Dermis blood vessel endothelial cell (primary cell): ENCODE data around the gene TASP1. TPM values are rescaled to one million over a fixed set of nuclear protein-coding genes. Genes with fewer than 3 reads are reported as not detected.
"Not testable (repeated sequence)": the region's sequence is repeated elsewhere in the genome, so short reads cannot be mapped to it uniquely, and the experiment has no call there.

Source experiments
- DNase-seq: peaks from one replicate; pipeline ENCODE4 v3.0.0; 2010
- total RNA-seq: library from RNA; depleted of rRNA; stranded (reverse); fragments of >200 nt; gene quantifications from 2 replicates; pipeline ENCODE4 v1.2.3, GENCODE V29; 2014

The TASP1 gene
- total RNA-seq, 1 donor from 2014 or later: 9.7 TPM

GRCh38 chr20:13648291-13649228 is 9.8 kb upstream of the TASP1 start:
- no peak for DNase-seq

- no peak for DNase-seq
Measured at GRCh38 chr20:13644010-13644409, 5.3 kb upstream of the TASP1 start.

DNA sequence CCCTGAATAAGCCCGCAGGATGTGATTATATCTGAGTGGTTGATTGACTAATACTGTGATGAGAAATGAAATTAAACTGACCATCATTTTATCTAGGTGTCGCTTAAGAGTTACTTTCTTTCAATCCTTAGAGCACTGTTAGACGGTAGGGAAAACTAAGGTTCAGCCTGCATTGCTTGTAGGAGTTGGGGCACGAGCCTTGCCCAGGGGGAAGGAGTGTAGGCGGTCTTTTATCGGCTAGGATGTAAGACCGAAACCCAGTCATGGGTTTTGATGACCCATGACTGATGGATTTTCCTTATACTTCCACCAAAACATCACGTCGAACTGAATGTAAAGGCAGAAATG is 392 bp upstream of the TASP1 start:
- no peak for DNase-seq

DNA sequence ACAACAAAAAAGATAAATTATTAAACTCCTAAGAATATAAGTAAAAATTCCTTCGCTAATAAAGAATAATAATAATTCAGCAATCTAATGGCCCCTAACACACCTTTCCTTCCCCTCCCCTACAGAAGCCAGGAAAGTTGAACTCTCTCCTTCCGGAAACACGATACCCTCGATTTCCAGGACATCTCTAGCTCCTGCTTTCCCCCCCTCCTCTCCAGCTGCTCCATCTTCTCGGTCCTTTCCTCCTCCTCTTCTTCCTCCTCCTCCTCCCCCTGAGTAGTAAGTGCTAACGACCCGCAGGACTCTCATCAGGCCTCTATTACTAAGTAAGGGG is 603 bp downstream of the TASP1 start:
- DNase-seq: no peak

GRCh38 chr20:13632431-13632830 is 6.3 kb downstream of the TASP1 start:
- no peak for DNase-seq

- peak; percentile 2 for DNase-seq
Measured at GRCh38 chr20:13627525-13627924, 11.2 kb downstream of the TASP1 start.

- DNase-seq: no peak
Measured at GRCh38 chr20:13626724-13627123, 12.0 kb downstream of the TASP1 start.

GRCh38 chr20:13625304-13625979 is 13.3 kb downstream of the TASP1 start:
- no peak for DNase-seq

- DNase-seq: not testable (repeated sequence)
Measured at GRCh38 chr20:13619415-13619814, 19.3 kb downstream of the TASP1 start.

GRCh38 chr20:13618456-13618855 is 20.3 kb downstream of the TASP1 start:
- not testable (repeated sequence) for DNase-seq

GRCh38 chr20:13617585-13617984 is 21.1 kb downstream of the TASP1 start:
- not testable (repeated sequence) for DNase-seq

DNA sequence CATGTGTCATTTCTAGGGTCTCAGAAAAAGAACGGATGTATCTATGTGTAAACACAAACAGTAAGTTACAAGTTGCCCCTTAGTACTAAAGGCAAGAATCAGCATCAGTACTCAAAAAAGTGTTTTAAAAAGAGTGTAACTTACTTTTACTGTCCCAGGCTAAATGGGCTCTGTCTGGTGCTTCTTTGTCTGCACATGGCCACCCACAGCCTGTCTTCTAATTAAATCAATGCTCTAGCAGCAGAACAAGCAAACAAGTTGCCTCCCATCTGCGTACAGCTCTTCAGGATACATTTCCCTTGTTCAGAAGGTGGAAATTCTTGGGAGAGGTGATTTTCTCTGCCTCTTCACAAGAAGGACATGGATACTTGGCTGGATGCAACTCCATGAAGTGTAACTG is 22.0 kb downstream of the TASP1 start:
- not testable (repeated sequence) for DNase-seq

GRCh38 chr20:13613917-13614316 is 24.8 kb downstream of the TASP1 start:
- no peak for DNase-seq

DNA sequence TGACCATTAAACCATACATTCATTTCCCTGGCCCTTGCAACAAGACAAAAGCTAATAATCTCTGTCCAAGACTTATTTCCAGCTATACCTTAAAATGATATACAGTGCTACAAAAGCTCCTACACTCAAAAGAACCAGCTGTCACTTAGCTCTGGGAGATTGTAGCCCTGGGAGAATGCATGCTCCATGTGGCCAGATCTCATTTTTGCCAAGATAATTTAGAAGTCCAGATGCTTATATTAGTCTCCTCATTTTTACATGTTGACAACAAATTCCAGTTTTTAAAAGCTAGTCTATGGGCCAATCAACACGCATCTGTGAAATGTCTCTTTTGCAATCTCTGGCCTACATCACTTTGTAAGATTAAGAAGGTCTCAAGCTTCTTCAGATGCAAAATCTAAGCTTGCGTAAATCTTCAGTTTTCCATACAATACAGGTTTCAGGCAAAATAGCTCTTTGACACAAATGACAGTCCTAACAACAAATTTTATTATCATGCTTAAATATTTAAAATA is 27.1 kb downstream of the TASP1 start:
- DNase-seq: no peak

GRCh38 chr20:13610184-13610583 is 28.5 kb downstream of the TASP1 start:
- DNase-seq: no peak

DNA sequence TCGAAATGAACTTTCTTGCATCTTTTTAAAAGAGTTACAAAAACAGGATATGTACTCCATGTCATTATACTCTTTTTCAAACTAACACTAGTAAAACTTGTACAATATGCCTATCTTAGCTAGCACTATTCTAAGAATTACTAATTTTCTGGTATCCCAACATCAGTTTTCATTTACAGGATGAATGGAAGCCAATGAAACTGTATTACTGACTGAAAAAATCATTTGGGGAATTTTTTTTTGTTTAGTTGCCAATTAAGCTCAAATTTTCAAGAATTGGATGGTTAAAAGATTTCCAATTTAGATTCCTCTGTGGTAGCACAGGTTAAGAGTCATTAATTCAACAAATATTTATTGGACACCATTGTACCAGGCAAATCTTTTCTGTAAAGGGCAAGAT is 30.7 kb downstream of the TASP1 start:
- no peak for DNase-seq

DNA sequence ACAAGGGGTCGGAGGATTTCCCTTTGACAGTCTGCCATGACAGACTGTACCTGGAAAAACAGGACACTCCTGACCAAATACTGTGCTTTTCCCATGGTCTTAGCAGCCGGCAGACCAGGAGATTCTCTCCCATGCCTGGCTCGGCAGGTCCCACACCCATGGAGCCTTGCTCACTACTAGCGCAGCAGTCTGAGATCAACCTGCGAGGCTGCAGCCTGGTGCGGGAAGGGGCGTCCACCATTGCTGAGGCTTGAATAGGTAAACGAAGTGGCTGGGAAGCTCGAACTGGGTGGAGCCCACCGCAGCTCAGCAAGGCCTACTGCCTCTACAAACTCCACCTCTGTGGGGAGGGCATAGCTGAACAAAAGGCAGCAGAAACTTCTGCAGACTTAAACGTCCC is 45.3 kb downstream of the TASP1 start:
- DNase-seq: not testable (repeated sequence)

GRCh38 chr20:13588049-13588448 is 50.7 kb downstream of the TASP1 start:
- no peak for DNase-seq

DNA sequence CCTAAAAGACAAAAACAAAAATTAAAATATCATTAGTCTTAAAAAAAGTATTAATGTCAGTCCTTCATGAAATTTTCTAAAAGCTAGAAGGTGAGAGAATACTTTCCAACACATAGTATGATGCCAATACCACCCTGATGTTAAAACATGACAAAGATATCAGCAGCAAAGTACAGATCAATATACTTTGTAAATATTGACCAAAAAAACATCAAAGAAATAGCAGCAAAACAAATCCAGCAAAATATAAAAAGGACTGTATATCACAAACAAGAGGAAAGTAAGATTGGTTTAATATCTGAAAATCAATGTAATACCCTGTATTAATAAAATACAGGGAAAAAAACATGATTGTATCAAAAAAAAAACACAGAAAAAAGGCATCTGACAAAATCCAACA is 51.4 kb downstream of the TASP1 start:
- DNase-seq: no peak

DNA sequence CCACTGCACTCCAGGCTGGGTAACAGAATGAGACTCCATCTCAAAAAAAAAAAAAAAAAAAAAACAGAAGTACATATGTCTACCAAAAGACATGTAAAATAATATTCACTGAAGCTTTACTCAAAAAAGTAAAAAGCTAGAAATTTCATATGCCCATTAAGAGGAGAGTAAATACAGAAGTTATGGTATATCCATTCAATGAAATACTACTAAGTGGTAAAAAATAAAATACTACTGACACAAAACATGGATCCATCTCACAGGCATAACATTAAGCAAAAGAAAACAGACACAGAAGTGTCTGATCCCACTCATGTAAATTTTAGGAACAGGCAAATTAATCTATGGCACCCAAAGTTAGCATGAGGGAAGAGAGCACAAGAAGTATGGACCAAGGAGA is 52.6 kb downstream of the TASP1 start:
- DNase-seq: no peak

GRCh38 chr20:13581451-13581850 is 57.3 kb downstream of the TASP1 start:
- no peak for DNase-seq

DNA sequence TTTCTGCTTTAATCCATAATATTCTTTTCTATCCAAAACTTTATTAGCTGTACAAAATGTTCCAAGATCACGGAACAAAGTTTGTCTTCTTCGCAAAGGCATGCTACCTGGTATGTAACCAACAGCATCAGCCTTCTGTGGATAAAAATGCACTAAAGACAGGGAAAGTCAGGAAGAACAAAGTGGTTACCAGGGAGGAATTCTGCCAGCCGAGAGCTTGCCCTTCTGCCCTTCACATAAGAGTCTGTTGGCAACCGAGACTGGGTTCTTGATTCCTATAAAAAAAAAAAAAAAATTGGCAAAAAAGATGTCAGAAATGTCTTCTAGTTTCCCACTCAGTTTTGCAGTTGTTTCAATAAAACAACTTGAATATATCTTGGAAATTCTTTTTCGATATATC is 58.0 kb downstream of the TASP1 start:
- DNase-seq: no peak

DNA sequence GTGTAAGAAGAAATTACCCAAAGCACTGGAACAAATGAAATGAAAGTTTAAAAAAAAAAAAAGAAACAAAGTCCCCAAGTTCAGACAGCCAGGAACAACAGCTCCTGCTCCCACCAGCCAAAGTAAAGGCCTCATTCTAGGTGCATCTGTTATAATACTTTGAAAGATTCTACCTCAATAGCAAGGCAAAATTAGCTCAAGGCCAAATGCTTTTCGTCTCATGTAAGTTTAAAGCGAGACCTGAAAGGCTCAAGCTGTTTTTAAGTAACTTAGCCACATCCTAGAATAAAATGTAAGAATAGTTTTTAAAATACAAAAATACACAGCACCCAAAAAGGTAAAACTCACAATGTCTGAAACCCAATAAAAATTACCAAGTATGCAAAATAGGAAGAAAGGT is 64.7 kb downstream of the TASP1 start:
- no peak for DNase-seq

DNA sequence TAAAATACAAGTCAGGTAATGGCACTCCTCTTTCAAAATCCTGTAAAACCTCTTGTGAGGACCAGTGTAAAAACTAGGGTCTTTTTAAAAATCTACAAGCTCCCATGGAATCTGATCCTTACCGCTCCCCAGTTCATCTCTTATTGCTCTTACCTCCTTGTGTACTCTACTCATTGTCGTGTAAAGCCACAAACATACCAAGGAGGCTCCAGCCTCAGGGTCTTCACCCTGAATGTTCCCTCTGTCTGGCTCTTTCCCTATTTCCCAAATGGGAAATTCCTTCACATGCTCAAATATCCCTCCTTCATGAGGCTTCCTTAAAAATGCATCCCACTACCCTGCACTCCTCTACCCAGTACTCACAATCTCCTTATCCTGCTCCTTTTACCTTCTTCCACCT is 67.1 kb downstream of the TASP1 start:
- no peak for DNase-seq
